OCI-LY1 (cell line): Measurements from ENCODE around the gene PSD4.

Experiments
- H2AFZ ChIP-seq: fragments of 200-600 bp; sonication (generic), shearing (Covaris generic); 2 replicates; pipeline ENCODE4 v1.6.0; 2014; ENCODE audit warnings: antibody characterized with exemption, mild to moderate bottlenecking, low read length
- H3F3A ChIP-seq: fragments of 200-600 bp; sonication (generic), shearing (Covaris generic); 2 replicates; pipeline ENCODE4 v1.6.0; 2014; ENCODE audit warnings: mild to moderate bottlenecking, antibody characterized with exemption, low read length, moderate library complexity; ENCODE audit not compliant: insufficient read depth
- H3K27ac ChIP-seq: fragments of 200-600 bp; sonication (generic); 2 replicates; pipeline ENCODE4 v1.5.1; 2014; ENCODE audit warnings: low read length, mixed run types, mild to moderate bottlenecking, low read depth; ENCODE audit not compliant: poor library complexity, severe bottlenecking
- H3K27me3 ChIP-seq: fragments of 200-600 bp; sonication (generic); 2 replicates; pipeline ENCODE4 v1.6.0; 2014; ENCODE audit warnings: antibody characterized with exemption, mild to moderate bottlenecking, low read length, moderate library complexity; ENCODE audit not compliant: insufficient read depth
- H3K36me3 ChIP-seq: fragments of 200-600 bp; sonication (generic); 2 replicates; pipeline ENCODE4 v1.6.1; 2014; ENCODE audit warnings: mild to moderate bottlenecking, antibody characterized with exemption, low read length, moderate library complexity, mixed read lengths; ENCODE audit not compliant: insufficient read depth
- H3K4me1 ChIP-seq: fragments of 200-600 bp; sonication (generic); 2 replicates; pipeline ENCODE4 v1.5.1; 2014; ENCODE audit warnings: mild to moderate bottlenecking, low read length, moderate library complexity; ENCODE audit not compliant: insufficient read depth, severe bottlenecking
- H3K4me2 ChIP-seq: fragments of 200-600 bp; sonication (generic), shearing (Covaris generic); 2 replicates; pipeline ENCODE4 v1.6.1; 2014; ENCODE audit warnings: low read length
- H3K4me3 ChIP-seq: fragments of 200-600 bp; sonication (generic); 2 replicates; pipeline ENCODE4 v1.5.1; 2014; ENCODE audit warnings: low read length, low read depth, mild to moderate bottlenecking, mixed read lengths; ENCODE audit not compliant: poor library complexity, severe bottlenecking
- H3K79me2 ChIP-seq: fragments of 200-600 bp; shearing (Covaris generic); 2 replicates; pipeline ENCODE4 v1.6.1; 2016; ENCODE audit warnings: mixed run types, low read length, mixed read lengths; ENCODE audit not compliant: insufficient read depth
- H3K9ac ChIP-seq: fragments of 200-600 bp; sonication (generic), shearing (Covaris generic); 2 replicates; pipeline ENCODE4 v1.6.1; 2014; ENCODE audit warnings: mild to moderate bottlenecking, low read length, mixed read lengths
- H3K9me2 ChIP-seq: fragments of 200-600 bp; sonication (generic), shearing (Covaris generic); 2 replicates; pipeline ENCODE4 v1.6.1; 2014; ENCODE audit warnings: low read depth, mild to moderate bottlenecking, low read length, mixed read lengths
- H3K9me3 ChIP-seq: fragments of 200-600 bp; shearing (Covaris generic); 2 replicates; pipeline ENCODE4 v1.6.1; 2014; ENCODE audit warnings: low read length, mixed read lengths
- H4K20me1 ChIP-seq: fragments of 200-600 bp; sonication (generic), shearing (Covaris generic); 2 replicates; pipeline ENCODE4 v1.6.0; 2016; ENCODE audit warnings: mild to moderate bottlenecking, low read length; ENCODE audit not compliant: insufficient read depth
- CTCF ChIP-seq: fragments of 200-600 bp; sonication (generic), shearing (Covaris generic); IDR thresholded peaks from 2 replicates; pipeline ENCODE4 v1.5.1; 2017; ENCODE audit warnings: mild to moderate bottlenecking, antibody characterized with exemption, low read length, moderate library complexity, mixed read lengths
- EZH2 ChIP-seq: fragments of 200-600 bp; sonication (generic), shearing (Covaris generic); IDR thresholded peaks from 2 replicates; pipeline ENCODE4 v1.8.0; 2017; ENCODE audit warnings: borderline replicate concordance, mixed run types, mild to moderate bottlenecking, antibody characterized with exemption, low read length, moderate library complexity, mixed read lengths

The PSD4 gene

GRCh38 chr2:113173542-113174375 is at the start of gene PSD4:
PSD4 (plus strand) TSS chr2:113173971; CDS start chr2:113182457, 8,486 bp downstream.
- Histone ChIP-seq H3K27ac (peak within 1 kb of the TSS; percentile 92), H2AFZ (no peak within 1 kb of the TSS), H4K20me1 (no peaks in the 10 kb centered on the region), H3K9ac (peak within 1 kb of the TSS; percentile 94), H3K9me2 (no peaks in the 10 kb centered on the region), H3K27me3 (no peaks in the 10 kb centered on the region), H3F3A (no peaks in the 10 kb centered on the region), H3K79me2 (peaks cover 10% of the 10 kb centered on the region; the same call in 1 of the 2 replicates), H3K9me3 (no peaks in the 10 kb centered on the region), H3K4me1 (peaks cover 39% of the 10 kb centered on the region), H3K4me2 (peak within 1 kb of the TSS; percentile 90), H3K36me3 (peaks cover 14% of the 10 kb centered on the region; the same call in 1 of the 2 replicates), H3K4me3 (peak within 1 kb of the TSS; percentile 91)
- TF ChIP-seq CTCF (peak; percentile 17; the same call in 1 of the 2 replicates), EZH2 (no peak)

GRCh38 chr2:113124181-113124961 is 49.4 kb upstream of the PSD4 start:
- Histone ChIP-seq H3K79me2 (no peaks in the 10 kb centered on the region), H3K27me3 (no peaks in the 10 kb centered on the region), H3K4me3 (no peak overlapping the region), H3K4me2 (no peak overlapping the region), H2AFZ (no peak overlapping the region), H3F3A (no peaks in the 10 kb centered on the region), H3K9me2 (no peaks in the 10 kb centered on the region), H3K4me1 (no peaks in the 10 kb centered on the region), H4K20me1 (no peaks in the 10 kb centered on the region), H3K9me3 (no peaks in the 10 kb centered on the region), H3K36me3 (no peaks in the 10 kb centered on the region), H3K27ac (no peak overlapping the region), H3K9ac (no peak overlapping the region)
- TF ChIP-seq CTCF, result no peak
- no peak for TF ChIP-seq EZH2

- Histone ChIP-seq H3K4me3 (no peak overlapping the region), H3K36me3 (no peaks in the 10 kb centered on the region), H3K27me3 (no peaks in the 10 kb centered on the region), H3K9me3 (no peaks in the 10 kb centered on the region), H3K9ac (no peak overlapping the region), H3K27ac (no peak overlapping the region), H3K4me1 (no peaks in the 10 kb centered on the region), H4K20me1 (no peaks in the 10 kb centered on the region), H3K4me2 (no peak overlapping the region), H3K9me2 (no peaks in the 10 kb centered on the region), H3K79me2 (no peaks in the 10 kb centered on the region), H3F3A (no peaks in the 10 kb centered on the region), H2AFZ (no peak overlapping the region)
- TF ChIP-seq EZH2, result no peak
- no peak for TF ChIP-seq CTCF
These were observed 48.6 kb upstream of the PSD4 start for GRCh38 chr2:113124984-113125855.
